Activated CD8-positive, alpha-beta memory T cell treated with anti-CD3 and anti-CD28 coated beads, Interleukin-2, amount 50 U/mL, for 48 hours (primary cell): Measurements from ENCODE around the gene ECHS1.
"Not testable (repeated sequence)": the region's sequence is repeated elsewhere in the genome, so short reads cannot be mapped to it uniquely, and the experiment has no call there.

Experiments
- DNase-seq: peaks from one replicate; pipeline ENCODE4 v3.0.0-alpha.2; 2020

Gene ECHS1

GRCh38 chr10:133377025-133377817, 4.1 kb upstream of the ECHS1 start:
- DNase-seq = no peak

DNA sequence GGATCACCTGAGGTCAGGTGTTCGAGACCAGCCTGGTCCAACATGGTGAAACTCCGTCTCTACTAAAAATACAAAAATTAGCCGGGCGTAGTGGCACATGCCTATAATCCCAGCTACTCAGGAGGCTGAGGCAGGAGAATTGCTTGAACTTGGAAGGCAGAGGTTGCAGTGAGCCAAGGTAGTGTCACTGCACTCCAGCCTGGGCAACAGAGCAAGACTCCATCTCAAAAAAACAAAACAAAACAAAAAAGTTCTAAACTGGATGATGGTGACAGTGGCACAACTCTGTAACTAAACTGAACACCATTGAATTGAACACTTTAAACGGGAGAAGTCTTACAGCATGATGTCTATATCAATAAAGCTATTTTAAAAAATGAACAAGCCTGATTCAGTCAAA, 3.0 kb upstream of the ECHS1 start:
- DNase-seq = not testable (repeated sequence)

DNA sequence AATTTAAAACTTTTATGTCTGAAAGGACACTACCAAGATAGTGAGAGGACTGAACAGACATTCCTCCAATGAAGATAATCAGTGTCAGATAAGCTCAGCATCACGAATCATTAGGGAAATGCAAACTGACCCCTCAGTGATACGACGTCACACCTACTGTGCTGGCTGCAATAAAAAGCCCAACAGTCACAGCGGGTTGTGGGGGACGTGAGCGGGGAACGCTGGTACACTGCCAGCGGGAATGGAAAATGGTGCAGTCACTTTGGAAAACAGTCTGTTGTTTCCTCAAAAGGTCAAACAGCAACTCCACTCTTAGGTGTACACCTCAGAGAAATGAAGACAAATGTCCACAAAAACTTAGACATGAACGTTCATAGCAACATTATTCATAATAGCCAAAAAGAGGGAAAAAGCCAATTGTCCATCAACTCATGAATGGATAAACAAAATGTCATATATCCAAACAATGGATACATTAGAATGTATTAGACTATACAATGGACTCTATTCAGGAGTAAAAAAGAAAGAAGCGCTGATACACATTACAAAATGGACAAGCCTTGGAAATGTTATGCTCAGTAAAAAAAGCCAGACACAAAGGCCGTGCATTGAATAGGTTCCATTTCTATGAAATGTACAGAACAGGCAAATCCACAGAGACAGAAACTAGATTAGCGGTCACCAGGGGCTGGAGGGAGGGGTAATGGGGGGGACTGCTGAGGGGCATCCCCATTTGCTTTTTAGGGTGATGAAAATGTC, 2.4 kb upstream of the ECHS1 start:
- no peak for DNase-seq

GRCh38 chr10:133372507-133372906, 647 bp downstream of the ECHS1 start:
- DNase-seq = no peak

DNA sequence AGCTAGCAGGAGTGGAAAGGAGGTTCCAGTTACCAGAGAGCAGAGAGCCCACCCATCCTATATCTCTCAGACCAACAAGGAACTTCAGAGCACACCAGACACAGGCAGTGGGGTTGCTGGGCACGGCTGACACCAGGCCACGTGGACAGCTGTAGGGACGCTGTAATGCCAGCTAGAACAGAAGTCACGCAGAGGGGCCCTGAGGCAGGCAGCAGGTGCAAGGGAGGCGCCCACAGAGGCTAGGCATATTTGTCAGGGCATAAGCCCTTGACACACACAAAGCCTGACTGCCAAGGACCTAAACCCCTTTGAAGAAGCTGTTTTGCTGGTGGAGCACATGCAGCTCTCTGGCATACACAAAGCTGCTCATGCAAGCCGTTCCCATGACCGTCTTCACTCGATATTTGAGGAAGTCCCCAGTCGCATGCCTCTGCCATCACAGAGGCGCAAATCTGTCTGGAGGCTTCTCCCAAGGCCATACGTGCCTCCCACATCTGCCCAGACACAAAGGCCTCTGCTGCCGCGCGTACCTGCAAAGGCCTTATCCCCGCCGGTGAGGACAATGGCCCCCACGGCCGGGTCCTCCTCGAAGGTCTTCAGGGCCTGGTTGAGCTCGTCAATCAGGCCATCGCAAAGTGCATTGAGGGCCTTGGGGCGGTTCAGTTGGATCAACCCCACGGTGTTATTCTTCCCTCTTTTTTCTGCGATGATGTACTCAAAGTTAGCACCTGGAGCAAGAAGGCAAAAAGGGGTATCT, 2.9 kb downstream of the ECHS1 start:
- DNase-seq = no peak

- no peak for DNase-seq
Observed at GRCh38 chr10:133368153-133368552, 5.0 kb downstream of the ECHS1 start.

DNA sequence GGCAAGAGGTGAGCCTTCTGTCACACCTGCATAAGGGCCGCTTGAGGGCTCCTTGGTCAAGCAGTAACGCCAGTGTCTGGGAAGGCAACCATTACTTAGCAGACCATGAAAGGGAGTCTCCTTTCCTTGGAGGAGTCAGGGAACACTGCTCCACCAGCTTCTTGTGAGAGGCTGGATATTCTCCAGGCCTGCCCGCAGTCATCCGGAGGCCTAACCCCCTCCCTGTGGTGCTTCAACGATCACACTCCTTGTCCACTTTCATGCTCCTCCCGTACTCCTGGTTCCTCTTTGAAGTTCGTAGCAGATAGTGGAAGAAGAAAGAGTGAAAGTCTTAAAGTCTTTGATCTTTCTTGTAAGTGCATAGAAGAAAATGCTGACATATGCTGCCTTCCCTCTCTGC, 5.7 kb downstream of the ECHS1 start:
- not testable (repeated sequence) for DNase-seq

GRCh38 chr10:133366751-133367150, 6.4 kb downstream of the ECHS1 start:
- DNase-seq = no peak

GRCh38 chr10:133366130-133366478, 7.0 kb downstream of the ECHS1 start:
- DNase-seq = no peak

DNA sequence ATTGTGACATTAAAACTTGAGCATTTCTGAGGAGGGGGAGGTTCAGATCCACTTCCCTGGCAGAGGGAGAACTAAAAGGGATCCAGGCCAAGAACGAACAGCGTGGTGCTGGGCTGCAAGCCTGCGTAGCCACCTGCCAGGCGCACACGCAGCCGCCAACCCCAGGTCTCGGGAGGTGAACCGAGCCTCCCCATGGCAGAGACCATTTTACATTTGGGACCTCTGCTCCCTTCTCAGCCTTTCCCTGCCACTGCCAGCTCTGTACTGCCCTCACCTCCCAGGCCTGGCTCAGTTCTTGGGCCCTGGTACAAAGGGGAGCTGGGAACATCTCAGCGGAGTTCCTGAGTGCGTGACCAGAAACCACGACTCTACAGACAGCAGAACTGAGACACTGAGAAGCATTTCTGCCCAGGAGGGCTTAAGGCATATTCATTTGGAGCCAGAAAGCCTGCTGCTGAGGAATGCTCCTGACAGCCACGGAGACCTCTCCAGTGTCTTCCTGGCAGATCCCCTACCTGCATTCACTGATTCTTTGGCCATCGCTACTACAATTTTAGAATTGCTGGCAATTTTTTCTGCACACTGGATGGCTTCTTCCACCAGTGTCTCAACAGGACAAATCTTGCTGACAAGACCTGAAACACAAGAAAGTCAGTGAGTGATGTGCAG, 7.6 kb downstream of the ECHS1 start:
- no peak for DNase-seq

DNA sequence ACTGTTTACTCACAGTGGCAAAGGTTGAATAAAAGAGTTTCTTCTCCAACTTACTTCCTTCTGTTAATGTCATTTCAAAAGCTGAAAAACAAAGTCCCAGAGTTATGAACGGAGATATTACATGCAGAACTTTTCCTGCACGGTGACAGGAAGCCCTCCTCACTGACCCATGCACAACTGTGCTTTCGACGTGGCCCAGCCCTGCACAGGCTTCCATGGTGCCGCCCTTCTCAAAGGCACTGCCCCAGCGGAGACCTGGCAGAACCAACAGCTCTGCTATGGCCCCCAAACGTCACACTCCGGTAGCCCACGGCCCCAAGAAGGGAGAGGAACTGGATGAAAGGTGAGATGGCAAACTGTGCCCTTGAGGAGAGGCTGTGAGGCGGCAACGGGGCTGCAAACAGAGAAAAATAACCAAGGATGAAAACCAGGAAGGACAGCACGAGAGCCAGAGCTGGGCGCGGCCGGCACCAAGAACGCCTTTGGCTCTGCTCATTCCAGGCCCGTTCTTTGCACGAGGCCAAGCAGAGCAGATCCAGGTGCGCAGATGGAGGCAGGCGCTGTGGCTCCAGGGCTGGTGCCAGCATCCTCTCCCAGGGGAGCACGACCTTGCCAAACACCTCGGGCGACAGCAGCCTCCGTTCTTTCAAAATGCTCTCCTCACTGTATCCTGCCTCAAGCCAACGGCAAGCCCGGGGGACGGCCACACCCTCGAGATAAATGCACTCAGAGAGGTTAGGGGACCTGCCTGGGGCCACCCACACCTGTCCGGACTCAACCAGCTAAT, 8.3 kb downstream of the ECHS1 start:
- no peak for DNase-seq

DNA sequence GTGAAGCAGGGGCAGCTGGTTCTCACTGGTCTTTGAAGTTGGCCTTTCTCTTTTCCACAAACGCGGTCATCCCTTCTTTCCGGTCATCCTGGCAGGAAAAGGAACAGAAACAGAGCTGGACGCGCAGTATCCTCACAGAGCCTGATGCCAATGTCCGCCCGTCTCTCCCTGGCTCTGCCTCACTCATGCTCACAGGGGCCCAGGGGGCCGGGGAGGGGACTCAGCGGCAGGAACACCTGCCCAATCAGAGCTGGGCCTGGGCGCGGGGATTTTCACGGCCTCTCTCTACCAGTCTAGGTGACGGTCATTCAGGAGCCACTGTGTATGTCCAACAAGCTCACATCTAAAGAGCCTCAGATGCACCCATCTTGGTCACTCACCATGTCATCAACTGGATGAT, 10.3 kb downstream of the ECHS1 start:
- DNase-seq = no peak

- no peak for DNase-seq
Observed at GRCh38 chr10:133361773-133362441, 11.2 kb downstream of the ECHS1 start.

DNA sequence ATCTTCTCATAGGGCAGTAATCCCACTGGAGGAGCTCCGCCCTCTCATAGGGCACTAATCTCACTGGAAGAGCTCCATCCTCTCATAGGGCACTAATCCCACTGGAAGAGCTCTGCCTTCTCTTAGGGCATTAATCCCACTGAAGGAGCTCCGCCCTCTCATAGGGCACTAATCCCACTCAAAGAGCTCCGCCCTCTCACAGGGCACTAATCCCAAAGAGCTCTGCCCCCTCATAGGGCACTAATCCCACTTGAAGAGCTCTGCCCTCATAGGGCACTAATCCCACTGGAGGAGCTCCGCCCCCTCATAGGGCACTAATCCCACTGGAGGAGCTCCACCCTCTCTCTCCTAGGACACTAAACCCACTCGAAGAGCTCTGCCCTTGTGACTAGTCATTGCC, 11.9 kb downstream of the ECHS1 start:
- no peak for DNase-seq

- no peak for DNase-seq
Observed at GRCh38 chr10:133359972-133360610, 13.1 kb downstream of the ECHS1 start.

- no peak for DNase-seq
Observed at GRCh38 chr10:133359554-133359971, 13.6 kb downstream of the ECHS1 start.

DNA sequence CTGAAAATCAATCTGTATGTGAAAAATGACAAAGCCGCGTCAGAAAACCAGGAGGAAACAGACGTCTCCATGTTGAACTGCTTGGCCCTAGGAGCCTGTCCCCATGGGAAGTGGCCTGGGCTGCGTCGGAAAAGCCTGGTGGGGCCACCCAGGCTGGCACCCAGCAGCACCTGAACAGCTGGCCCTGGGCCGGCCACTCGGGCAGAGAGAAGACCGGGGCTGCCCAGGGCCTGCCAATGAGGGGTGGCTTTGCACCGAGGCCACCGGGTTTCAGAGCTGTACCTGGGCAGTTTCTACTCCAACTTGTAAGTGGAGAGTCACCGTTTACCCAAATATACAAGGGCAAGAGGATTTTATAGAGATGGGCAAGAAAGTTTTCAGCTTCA, 14.2 kb downstream of the ECHS1 start:
- no peak for DNase-seq

- no peak for DNase-seq
Observed at GRCh38 chr10:133358162-133358924, 14.8 kb downstream of the ECHS1 start.

DNA sequence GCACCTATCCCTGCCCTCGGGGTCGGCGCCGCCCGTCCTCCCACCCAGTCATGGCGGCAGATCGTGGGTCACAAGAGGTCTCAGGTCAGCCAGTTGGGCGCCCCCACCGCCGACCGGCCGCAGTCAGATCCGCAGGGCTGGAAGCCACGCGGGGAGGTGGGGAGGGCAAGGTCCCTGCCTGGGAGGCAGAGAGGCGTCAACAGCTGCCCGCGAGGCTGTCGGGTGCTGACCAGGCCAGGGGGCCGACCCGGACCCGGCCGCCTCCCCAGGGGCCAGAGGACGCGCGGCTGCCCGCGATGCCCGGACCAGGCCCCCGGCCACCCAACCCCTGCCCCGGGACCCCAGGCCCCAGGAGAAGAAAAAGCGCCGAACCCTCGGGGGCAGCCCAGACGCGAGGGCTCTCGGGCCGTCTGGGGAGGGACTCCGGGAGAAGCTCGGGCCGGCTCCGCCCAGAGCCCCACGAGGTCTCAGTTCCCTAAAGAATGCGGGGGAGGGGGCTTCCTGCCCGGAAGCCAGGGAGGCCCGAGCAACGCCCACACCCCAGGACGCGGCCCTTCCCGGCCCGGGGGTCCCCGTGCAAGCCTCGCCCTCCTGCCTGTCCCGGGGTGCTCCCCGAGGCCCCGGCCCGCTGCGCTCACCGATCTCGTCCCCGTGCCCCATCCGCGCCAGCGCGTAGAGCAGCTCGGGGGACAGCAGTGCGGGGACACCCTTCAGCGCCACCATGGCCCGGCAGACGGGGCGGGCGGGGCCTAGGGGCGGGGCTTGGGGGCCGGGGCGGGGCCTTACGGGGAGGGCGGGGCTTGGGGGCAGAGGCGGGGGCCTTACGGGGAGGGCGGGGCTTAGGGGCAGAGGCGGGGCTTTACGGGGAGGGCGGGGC, 15.6 kb downstream of the ECHS1 start, which contains the start of gene FUOM:
FUOM (minus strand) TSS at position 735 of the 877 bp plus-strand sequence; CDS start at position 723, 12 bp downstream.
- peak; percentile 88 for DNase-seq
